SU-DHL-6 (cell line): ENCODE data around the gene PUS7L.
"Not testable (repeated sequence)": the region's sequence is repeated elsewhere in the genome, so short reads cannot be mapped to it uniquely, and the experiment has no call there.

Experiments used
- H2AFZ ChIP-seq: fragments of 200-600 bp; sonication (generic); 2 replicates; pipeline ENCODE4 v1.6.1; 2014; ENCODE audit warnings: low read depth, mild to moderate bottlenecking, moderate library complexity, mixed read lengths, antibody characterized with exemption, low read length; ENCODE audit not compliant: severe bottlenecking
- H3F3A ChIP-seq: fragments of 200-600 bp; shearing (Covaris generic); 2 replicates; pipeline ENCODE4 v1.6.0; 2016; ENCODE audit warnings: antibody characterized with exemption, mild to moderate bottlenecking; ENCODE audit not compliant: insufficient read depth
- H3K27ac ChIP-seq: fragments of 200-600 bp; sonication (generic); 2 replicates; pipeline ENCODE4 v1.5.1; 2016; ENCODE audit warnings: low read depth, mild to moderate bottlenecking, low read length, moderate library complexity, mixed read lengths
- H3K27me3 ChIP-seq: fragments of 200-600 bp; sonication (generic), shearing (Covaris generic); 2 replicates; pipeline ENCODE4 v1.6.0; 2014; ENCODE audit warnings: mild to moderate bottlenecking, low read length
- H3K36me3 ChIP-seq: fragments of 200-600 bp; sonication (generic); 2 replicates; pipeline ENCODE4 v1.6.1; 2014; ENCODE audit warnings: mild to moderate bottlenecking, low read length, mixed read lengths
- H3K4me2 ChIP-seq: fragments of 300-600, 200-600 bp; shearing (Covaris generic), sonication (generic); 2 replicates; pipeline ENCODE4 v1.6.0; 2014; ENCODE audit warnings: low read length, low read depth, mild to moderate bottlenecking; ENCODE audit not compliant: poor library complexity, severe bottlenecking
- H3K4me3 ChIP-seq: fragments of 200-600 bp; sonication (generic); 2 replicates; pipeline ENCODE4 v1.5.1; 2014; ENCODE audit warnings: antibody characterized with exemption, low read length, mild to moderate bottlenecking, mixed read lengths; ENCODE audit not compliant: insufficient read depth, poor library complexity, severe bottlenecking
- H3K79me2 ChIP-seq: fragments of 200-600 bp; sonication (generic); 2 replicates; pipeline ENCODE4 v1.6.1; 2014; ENCODE audit warnings: mild to moderate bottlenecking, low read length, moderate library complexity; ENCODE audit not compliant: insufficient read depth
- H3K9ac ChIP-seq: fragments of 200-600 bp; sonication (generic); 2 replicates; pipeline ENCODE4 v1.7.0; 2014; ENCODE audit warnings: mild to moderate bottlenecking, low read length
- H3K9me2 ChIP-seq: fragments of 200-600 bp; sonication (generic); replicated peaks from 2 replicates; pipeline ENCODE4 v1.6.1; 2014; ENCODE audit warnings: low read length; ENCODE audit not compliant: insufficient read depth
- H3K9me3 ChIP-seq: fragments of 200-600 bp; sonication (generic); 2 replicates; pipeline ENCODE4 v1.6.1; 2014; ENCODE audit warnings: low read length, mixed read lengths; ENCODE audit not compliant: insufficient read depth
- H4K20me1 ChIP-seq: fragments of 200-600 bp; sonication (generic); 2 replicates; pipeline ENCODE4 v1.6.1; 2014; ENCODE audit warnings: low read depth, mild to moderate bottlenecking, antibody characterized with exemption, low read length, moderate library complexity, mixed read lengths
- EZH2phosphoT487 ChIP-seq: fragments of 200-600 bp; sonication (generic), shearing (Covaris generic); conservative IDR thresholded peaks from 2 replicates; pipeline ENCODE4 v1.6.1; 2018; ENCODE audit warnings: mild to moderate bottlenecking, antibody characterized with exemption, low read length, moderate library complexity, mixed read lengths
- TF ChIP-seq, protein P1 (sequence below): fragments of 200-600 bp; sonication (generic); IDR thresholded peaks from one replicate; pipeline ENCODE4 v1.5.1; 2017; ENCODE audit warnings: antibody characterized with exemption, mild to moderate bottlenecking, low read length, moderate library complexity; ENCODE audit not compliant: insufficient read depth, poor library complexity, severe bottlenecking

The PUS7L gene

DNA sequence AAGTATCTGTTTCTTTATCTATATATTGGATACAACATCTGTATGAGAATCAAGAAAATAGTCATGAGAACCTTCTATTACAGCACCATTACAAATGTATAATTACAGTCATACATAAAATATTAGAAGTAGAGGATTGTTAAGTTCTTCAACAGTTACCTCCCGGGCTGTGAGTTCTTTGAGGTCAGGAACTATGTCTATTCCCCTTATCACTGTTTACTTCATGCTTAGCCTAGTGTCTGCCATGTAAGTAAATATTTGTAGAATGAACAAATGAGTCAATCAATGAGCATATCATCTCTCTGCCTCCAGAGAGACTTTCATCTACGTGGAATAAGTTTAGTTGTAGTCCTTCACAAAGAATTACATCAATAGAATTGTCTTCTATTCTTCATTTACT lies 47.2 kb downstream of the PUS7L start:
- H3K9me3 ChIP-seq = no peaks in the 10 kb centered on the region
- no peak overlapping the region for H3K4me2 ChIP-seq
- no peak overlapping the region for H2AFZ ChIP-seq
- no peaks in the 10 kb centered on the region for H4K20me1 ChIP-seq
- H3K36me3 ChIP-seq = no peaks in the 10 kb centered on the region
- no peak overlapping the region for H3K27ac ChIP-seq
- no peak overlapping the region for H3K4me3 ChIP-seq
- H3K79me2 ChIP-seq = no peaks in the 10 kb centered on the region
- no peak overlapping the region for H3K9ac ChIP-seq
- TF ChIP-seq, protein P1, sequence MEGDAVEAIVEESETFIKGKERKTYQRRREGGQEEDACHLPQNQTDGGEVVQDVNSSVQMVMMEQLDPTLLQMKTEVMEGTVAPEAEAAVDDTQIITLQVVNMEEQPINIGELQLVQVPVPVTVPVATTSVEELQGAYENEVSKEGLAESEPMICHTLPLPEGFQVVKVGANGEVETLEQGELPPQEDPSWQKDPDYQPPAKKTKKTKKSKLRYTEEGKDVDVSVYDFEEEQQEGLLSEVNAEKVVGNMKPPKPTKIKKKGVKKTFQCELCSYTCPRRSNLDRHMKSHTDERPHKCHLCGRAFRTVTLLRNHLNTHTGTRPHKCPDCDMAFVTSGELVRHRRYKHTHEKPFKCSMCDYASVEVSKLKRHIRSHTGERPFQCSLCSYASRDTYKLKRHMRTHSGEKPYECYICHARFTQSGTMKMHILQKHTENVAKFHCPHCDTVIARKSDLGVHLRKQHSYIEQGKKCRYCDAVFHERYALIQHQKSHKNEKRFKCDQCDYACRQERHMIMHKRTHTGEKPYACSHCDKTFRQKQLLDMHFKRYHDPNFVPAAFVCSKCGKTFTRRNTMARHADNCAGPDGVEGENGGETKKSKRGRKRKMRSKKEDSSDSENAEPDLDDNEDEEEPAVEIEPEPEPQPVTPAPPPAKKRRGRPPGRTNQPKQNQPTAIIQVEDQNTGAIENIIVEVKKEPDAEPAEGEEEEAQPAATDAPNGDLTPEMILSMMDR = no peak
- TF ChIP-seq EZH2phosphoT487 = no peak
- no peaks in the 10 kb centered on the region for H3K9me2 ChIP-seq
- H3K27me3 ChIP-seq = no peaks in the 10 kb centered on the region
- no peaks in the 10 kb centered on the region for H3F3A ChIP-seq

DNA sequence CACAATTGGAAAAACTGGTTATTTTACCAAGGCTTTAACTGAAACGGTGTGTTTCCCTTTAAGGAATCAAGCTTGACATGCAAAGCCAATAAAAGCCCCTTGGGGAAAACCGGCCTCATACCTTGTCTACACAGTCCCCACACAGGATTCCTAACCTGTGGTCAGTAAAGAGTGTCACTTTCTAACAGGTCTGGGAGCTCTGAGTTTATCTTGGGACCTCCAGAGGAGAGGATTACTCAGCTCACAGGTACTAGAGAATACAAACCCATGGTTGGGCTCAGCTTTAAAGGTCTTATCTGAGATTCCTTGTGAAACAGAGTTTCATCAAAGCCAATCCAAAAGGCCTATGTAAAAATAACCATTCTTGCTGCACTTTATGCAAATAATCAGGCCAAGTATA lies 54.8 kb downstream of the PUS7L start:
- H3K4me2 ChIP-seq, H4K20me1 ChIP-seq, H3K79me2 ChIP-seq, H3K9ac ChIP-seq, H3K36me3 ChIP-seq, H3K27me3 ChIP-seq, H3K4me3 ChIP-seq, H3K27ac ChIP-seq, H2AFZ ChIP-seq, H3K9me3 ChIP-seq, H3F3A ChIP-seq, H3K9me2 ChIP-seq: not testable (repeated sequence)

DNA sequence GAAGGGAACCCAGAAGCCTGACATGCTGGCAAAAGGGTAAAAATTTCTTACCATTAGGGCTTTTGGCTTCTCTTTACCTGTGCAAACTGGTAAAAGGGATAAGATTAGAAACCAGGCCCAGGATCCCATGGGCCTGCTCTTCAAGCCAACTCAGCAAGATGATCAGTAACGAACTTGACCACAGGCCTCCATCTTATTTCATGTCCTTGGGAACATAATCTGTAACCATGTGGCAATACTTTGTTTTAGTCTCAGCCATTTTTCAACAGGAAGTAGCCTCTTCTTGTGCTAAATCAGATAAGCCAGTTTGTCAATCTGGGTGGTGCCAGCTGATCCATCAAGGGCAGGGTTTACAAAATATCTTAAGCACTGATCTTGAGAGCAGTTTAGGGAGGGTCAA lies 57.4 kb downstream of the PUS7L start:
- not testable (repeated sequence) for H3K9me3 ChIP-seq, H3K9ac ChIP-seq, H3K9me2 ChIP-seq, H3K4me2 ChIP-seq, H2AFZ ChIP-seq, H3K4me3 ChIP-seq, H3K27ac ChIP-seq, H4K20me1 ChIP-seq, H3F3A ChIP-seq, H3K79me2 ChIP-seq, H3K27me3 ChIP-seq, H3K36me3 ChIP-seq

DNA sequence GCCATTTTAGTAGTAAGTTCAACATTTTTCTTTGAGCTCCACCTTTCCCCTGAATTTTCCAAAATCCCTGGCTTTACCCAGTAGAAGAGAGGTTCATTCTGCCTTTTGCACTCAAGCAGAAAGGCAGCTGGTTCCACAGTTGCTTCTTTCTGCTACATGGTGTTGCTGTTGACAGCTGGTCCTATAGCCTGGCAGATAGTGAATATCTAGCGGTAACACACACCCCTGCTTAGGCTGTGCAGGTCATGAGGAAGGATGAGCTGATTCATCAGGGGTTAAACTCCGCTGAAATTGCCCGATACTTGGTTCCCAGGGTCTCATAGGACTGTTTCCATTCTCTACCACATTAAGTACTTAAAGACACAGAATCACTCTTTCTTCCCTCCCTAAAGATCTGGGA lies 62.4 kb downstream of the PUS7L start:
- Histone ChIP-seq H3K27me3 (no peaks in the 10 kb centered on the region), H3K27ac (no peak overlapping the region), H2AFZ (no peak overlapping the region), H3K9ac (no peak overlapping the region), H3K9me2 (no peaks in the 10 kb centered on the region), H3K4me2 (no peak overlapping the region), H3K36me3 (no peaks in the 10 kb centered on the region), H3F3A (no peaks in the 10 kb centered on the region), H3K79me2 (no peaks in the 10 kb centered on the region), H3K4me3 (no peak overlapping the region), H3K9me3 (no peaks in the 10 kb centered on the region), H4K20me1 (no peaks in the 10 kb centered on the region)
- no peak for TF ChIP-seq EZH2phosphoT487
- TF ChIP-seq, protein P1 = no peak
